ENCODE data around the gene UBE2L3. TPM values are rescaled to one million over a fixed set of nuclear protein-coding genes. Genes with fewer than 3 reads are reported as not detected.
"Not testable (repeated sequence)": the region's sequence is repeated elsewhere in the genome, so short reads cannot be mapped to it uniquely, and the experiment has no call there.

The UBE2L3 gene
- total and polyA plus RNA-seq, 2 of the 8 experiments (the other 6 are each of a cell fraction or from before 2014, with no cell fraction given): 63.5 to 90.0 TPM

GRCh38 chr22:21550678-21551047 is 16.9 kb upstream of the UBE2L3 start:
- H3K27ac ChIP-seq (ENCODE audit: low read depth, low read length); H3K4me1 ChIP-seq (replicated peaks in 1 of 4; ENCODE audit: control insufficient read depth in 3 of 4, insufficient read depth in 4 of 4, low read length in 3 of 4); H3K79me1 ChIP-seq (ENCODE audit: low read depth, low read length); H3K23me2 ChIP-seq (ENCODE audit: low read depth, low read length); H2BK15ac ChIP-seq (ENCODE audit: low read length); H3K14ac ChIP-seq (ENCODE audit: insufficient read length); H3K4me2 ChIP-seq (ENCODE audit: insufficient read depth in 1 of 2, low read depth in 2 of 2, low read length in 2 of 2); H4K8ac ChIP-seq (ENCODE audit: extremely low read depth, insufficient read depth, low read length); H3K23ac ChIP-seq (ENCODE audit: insufficient read length); H4K5ac ChIP-seq (ENCODE audit: insufficient read length, low read depth, low read length); H2AFZ ChIP-seq (ENCODE audit: low read length); H2BK12ac ChIP-seq (ENCODE audit: low read depth, low read length); H3K9me3 ChIP-seq (ENCODE audit: insufficient read depth in 2 of 2, low read depth in 1 of 2, low read length in 1 of 2); H3K36me3 ChIP-seq (ENCODE audit: control insufficient read depth in 2 of 4, insufficient read depth in 4 of 4, low read length in 3 of 4); FAIRE-seq; H4K20me1 ChIP-seq (replicated peaks in 1 of 2; ENCODE audit: control insufficient read depth in 1 of 2, insufficient read depth in 2 of 2, low read length in 2 of 2); H4K91ac ChIP-seq (replicated peaks; ENCODE audit: insufficient read length, low read length); H2AK5ac ChIP-seq (ENCODE audit: low read depth, low read length); H2BK5ac ChIP-seq (ENCODE audit: low read depth, low read length); H3K27me3 ChIP-seq (replicated peaks in 1 of 4; ENCODE audit: control insufficient read depth in 3 of 4, extremely low read depth in 1 of 4, insufficient read depth in 3 of 4, low read length in 3 of 4); H3K4me3 ChIP-seq (ENCODE audit: extremely low read depth in 1 of 4, insufficient read depth in 2 of 4, low read depth in 3 of 4, low read length in 4 of 4); H2BK20ac ChIP-seq (ENCODE audit: low read length); H2BK120ac ChIP-seq (replicated peaks; ENCODE audit: low read depth, low read length); DNase-seq (ENCODE audit: low read depth in 1 of 2, low spot score in 2 of 2); POLR2A ChIA-PET (ENCODE audit: partially characterized antibody); CTCF ChIA-PET (ENCODE audit: partially characterized antibody); H3K56ac ChIP-seq (replicated peaks; ENCODE audit: insufficient read length, low read depth, low read length); H3K79me2 ChIP-seq (ENCODE audit: control insufficient read depth in 1 of 2, insufficient read depth in 2 of 2, low read length in 2 of 2); H3K18ac ChIP-seq (ENCODE audit: extremely low read depth, low read length); H3K4ac ChIP-seq (replicated peaks; ENCODE audit: insufficient read length, low read depth, low read length); H3K9ac ChIP-seq (replicated peaks in 1 of 4; ENCODE audit: extremely low read depth in 1 of 4, low read depth in 3 of 4, low read length in 3 of 4): not testable (repeated sequence)
- no CpG with 5 or more reads among the region's 44 CpGs for WGBS, 2 experiments (ENCODE audit: extremely low coverage in 1 of 2, insufficient coverage in 1 of 2, insufficient read length in 1 of 2, insufficient replicate concordance in 2 of 2, low coverage in 1 of 2, low lambda C conversion rate in 2 of 2, missing lambda C conversion rate in 1 of 2)

GRCh38 chr22:21551361-21551760 is 16.2 kb upstream of the UBE2L3 start, which contains the start of gene RIMBP3C:
Gene RIMBP3C, minus strand, starts transcription at chr22:21551461. Its CDS starts 485 bp downstream, at chr22:21550976.
- H3K4ac ChIP-seq (replicated peaks; ENCODE audit: insufficient read length, low read depth, low read length); H3K56ac ChIP-seq (replicated peaks; ENCODE audit: insufficient read length, low read depth, low read length); H3K36me3 ChIP-seq (ENCODE audit: control insufficient read depth in 2 of 4, insufficient read depth in 4 of 4, low read length in 3 of 4); H4K91ac ChIP-seq (replicated peaks; ENCODE audit: insufficient read length, low read length); FAIRE-seq; H4K5ac ChIP-seq (ENCODE audit: insufficient read length, low read depth, low read length); H3K27me3 ChIP-seq (replicated peaks in 1 of 4; ENCODE audit: control insufficient read depth in 3 of 4, extremely low read depth in 1 of 4, insufficient read depth in 3 of 4, low read length in 3 of 4); H3K18ac ChIP-seq (ENCODE audit: extremely low read depth, low read length); POLR2A ChIA-PET (ENCODE audit: partially characterized antibody); H3K23me2 ChIP-seq (ENCODE audit: low read depth, low read length); H3K4me3 ChIP-seq (ENCODE audit: extremely low read depth in 1 of 4, insufficient read depth in 2 of 4, low read depth in 3 of 4, low read length in 4 of 4); H4K8ac ChIP-seq (ENCODE audit: extremely low read depth, insufficient read depth, low read length); H2BK12ac ChIP-seq (ENCODE audit: low read depth, low read length); H3K79me2 ChIP-seq (ENCODE audit: control insufficient read depth in 1 of 2, insufficient read depth in 2 of 2, low read length in 2 of 2); H3K9ac ChIP-seq (replicated peaks in 1 of 4; ENCODE audit: extremely low read depth in 1 of 4, low read depth in 3 of 4, low read length in 3 of 4); H3K4me2 ChIP-seq (ENCODE audit: insufficient read depth in 1 of 2, low read depth in 2 of 2, low read length in 2 of 2); H3K23ac ChIP-seq (ENCODE audit: insufficient read length); H4K20me1 ChIP-seq (replicated peaks in 1 of 2; ENCODE audit: control insufficient read depth in 1 of 2, insufficient read depth in 2 of 2, low read length in 2 of 2); H2BK5ac ChIP-seq (ENCODE audit: low read depth, low read length); H3K4me1 ChIP-seq (replicated peaks in 1 of 4; ENCODE audit: control insufficient read depth in 3 of 4, insufficient read depth in 4 of 4, low read length in 3 of 4); H2BK20ac ChIP-seq (ENCODE audit: low read length); H3K27ac ChIP-seq (ENCODE audit: low read depth, low read length); H2BK15ac ChIP-seq (ENCODE audit: low read length); CTCF ChIA-PET (ENCODE audit: partially characterized antibody); H2BK120ac ChIP-seq (replicated peaks; ENCODE audit: low read depth, low read length); H2AK5ac ChIP-seq (ENCODE audit: low read depth, low read length); H3K9me3 ChIP-seq (ENCODE audit: insufficient read depth in 2 of 2, low read depth in 1 of 2, low read length in 1 of 2); H3K79me1 ChIP-seq (ENCODE audit: low read depth, low read length); DNase-seq (ENCODE audit: low read depth in 1 of 2, low spot score in 2 of 2); H3K14ac ChIP-seq (ENCODE audit: insufficient read length); H2AFZ ChIP-seq (ENCODE audit: low read length): not testable (repeated sequence)
- WGBS, 2 experiments (ENCODE audit: extremely low coverage in 1 of 2, insufficient coverage in 1 of 2, insufficient read length in 1 of 2, insufficient replicate concordance in 2 of 2, low coverage in 1 of 2, low lambda C conversion rate in 2 of 2, missing lambda C conversion rate in 1 of 2): no CpG with 5 or more reads among the region's 4 CpGs
